Coronary artery (tissue), 2 donors: ENCODE measurements around the gene TMED10.
A peak's percentile ranks its signal among the peaks of the same experiment; 100 is the strongest.
"Not testable (repeated sequence)": the region's sequence is repeated elsewhere in the genome, so short reads cannot be mapped to it uniquely, and the experiment has no call there.

ENCODE experiments used
- DNase-seq: peaks from one replicate; pipeline ENCODE4 v3.0.0-alpha.2; 2017; ENCODE audit warnings: low spot score
- H3K27ac ChIP-seq, 2 donors: fragments of 200-600 bp; sonication (generic); one replicate each; pipeline ENCODE4 v1.5.1; 2016 to 2019
- H3K4me3 ChIP-seq: fragments of 200-600 bp; sonication (generic); 2 replicates; pipeline ENCODE4 v1.5.1; 2016; ENCODE audit warnings: mild to moderate bottlenecking, moderate library complexity
- CTCF ChIP-seq: fragments of 200-600 bp; sonication (generic); IDR thresholded peaks from one replicate; pipeline ENCODE4 v1.5.1; 2019; ENCODE audit warnings: antibody characterized with exemption

The TMED10 gene

GRCh38 chr14:75185251-75186040, 9.0 kb upstream of the TMED10 start:
- peak overlapping the region; percentile 80 to 81 for H3K27ac ChIP-seq
- no peak for DNase-seq
- no peak overlapping the region for H3K4me3 ChIP-seq
- TF ChIP-seq CTCF: no peak

- DNase-seq: no peak
- Histone ChIP-seq H3K27ac (peak overlapping the region; percentile 80 to 81), H3K4me3 (no peak overlapping the region)
- no peak for TF ChIP-seq CTCF
Measured at GRCh38 chr14:75184492-75184891, 8.1 kb upstream of the TMED10 start.

GRCh38 chr14:75184039-75184438, 7.6 kb upstream of the TMED10 start:
- peak overlapping the region; percentile 80 to 81 for H3K27ac ChIP-seq
- H3K4me3 ChIP-seq: no peak overlapping the region
- no peak for DNase-seq
- no peak for TF ChIP-seq CTCF

GRCh38 chr14:75183225-75183624, 6.8 kb upstream of the TMED10 start:
- H3K27ac ChIP-seq: peak overlapping the region; percentile 80 to 81
- H3K4me3 ChIP-seq: no peak overlapping the region
- no peak for DNase-seq
- TF ChIP-seq CTCF: no peak

GRCh38 chr14:75182821-75183220, 6.4 kb upstream of the TMED10 start:
- Histone ChIP-seq H3K4me3 (no peak overlapping the region), H3K27ac (peak overlapping the region; percentile 80 to 81)
- no peak for DNase-seq
- no peak for TF ChIP-seq CTCF

GRCh38 chr14:75182163-75182562, 5.8 kb upstream of the TMED10 start:
- not testable (repeated sequence) for H3K4me3 ChIP-seq, DNase-seq
- H3K27ac ChIP-seq: peak overlapping the region; percentile 80 to 81

- no peak for DNase-seq
- no peak for TF ChIP-seq CTCF
- Histone ChIP-seq H3K4me3 (no peak overlapping the region), H3K27ac (peak overlapping the region; percentile 80 to 81)
Measured at GRCh38 chr14:75181293-75182062, 5.1 kb upstream of the TMED10 start.
